Mesendoderm (in vitro differentiated cells): ENCODE measurements around the gene NES.

Experiments
- DNase-seq: peaks from one replicate; pipeline ENCODE4 v3.0.0; 2013
- H2AK5ac ChIP-seq: 2 replicates; pipeline ENCODE4 v1.6.1; 2013; ENCODE audit warnings: low read length, inconsistent platforms
- H2BK120ac ChIP-seq: 2 replicates; pipeline ENCODE4 v1.6.1; 2013; ENCODE audit warnings: low read depth, mild to moderate bottlenecking, low read length, moderate library complexity, mixed read lengths
- H2BK15ac ChIP-seq: replicated peaks from 2 replicates; pipeline ENCODE4 v1.6.1; 2013; ENCODE audit warnings: low read depth, mild to moderate bottlenecking, moderate library complexity
- H2BK5ac ChIP-seq: 2 replicates; pipeline ENCODE4 v1.6.1; 2013; ENCODE audit warnings: low read length, inconsistent platforms
- H3K18ac ChIP-seq: 2 replicates; pipeline ENCODE4 v1.6.1; 2013; ENCODE audit warnings: mild to moderate bottlenecking, low read length, mixed read lengths
- H3K23ac ChIP-seq: one replicate; pipeline ENCODE4 v1.6.1; 2013; ENCODE audit warnings: low read length
- H3K27ac ChIP-seq: 2 replicates; pipeline ENCODE4 v1.5.1; 2013; ENCODE audit warnings: low read depth, mild to moderate bottlenecking, inconsistent platforms, low read length, moderate library complexity
- H3K27me3 ChIP-seq: 2 replicates; pipeline ENCODE4 v1.6.1; 2013; ENCODE audit warnings: low read length, control low read depth, mild to moderate bottlenecking, inconsistent platforms; ENCODE audit not compliant: insufficient read depth, poor library complexity
- H3K36me3 ChIP-seq: 2 replicates; pipeline ENCODE4 v1.6.1; 2013; ENCODE audit warnings: low read length, inconsistent platforms; ENCODE audit not compliant: control insufficient read depth, insufficient read depth
- H3K4ac ChIP-seq: one replicate; pipeline ENCODE4 v1.6.1; 2013; ENCODE audit warnings: low read depth, mild to moderate bottlenecking, low read length, moderate library complexity
- H3K4me1 ChIP-seq: 2 replicates; pipeline ENCODE4 v1.6.1; 2013; ENCODE audit warnings: low read depth, low read length, inconsistent platforms; ENCODE audit not compliant: control insufficient read depth
- H3K4me2 ChIP-seq: 2 replicates; pipeline ENCODE4 v1.6.1; 2013; ENCODE audit warnings: low read length
- H3K4me3 ChIP-seq: 2 replicates; pipeline ENCODE4 v1.5.1; 2013; ENCODE audit warnings: mild to moderate bottlenecking, low read length
- H3K56ac ChIP-seq: one replicate; pipeline ENCODE4 v1.6.1; 2013; ENCODE audit warnings: low read length
- H3K79me1 ChIP-seq: 2 replicates; pipeline ENCODE4 v1.6.1; 2013; ENCODE audit warnings: low read length, inconsistent platforms
- H3K79me2 ChIP-seq: 2 replicates; pipeline ENCODE4 v1.6.1; 2013; ENCODE audit warnings: mild to moderate bottlenecking, low read length; ENCODE audit not compliant: control insufficient read depth, insufficient read depth
- H3K9ac ChIP-seq: 2 replicates; pipeline ENCODE4 v1.6.1; 2013; ENCODE audit warnings: low read length, inconsistent platforms
- H4K5ac ChIP-seq: one replicate; pipeline ENCODE4 v1.6.1; 2013; ENCODE audit warnings: low read length
- H4K8ac ChIP-seq: one replicate; pipeline ENCODE4 v1.6.1; 2013; ENCODE audit warnings: low read depth, mild to moderate bottlenecking, control low read depth, low read length, moderate library complexity
- WGBS: extraction: QIAGEN DNeasy Blood & Tissue Kit; methylation state at CpG from one replicate; pipeline ENCODE4 v1.1.7; 2013; ENCODE audit warnings: low lambda C conversion rate, missing lambda C conversion rate; ENCODE audit not compliant: insufficient coverage; ENCODE audit errors: extremely low coverage; 5-methylcytosine and 5-hydroxymethylcytosine counted together

NES gene

GRCh38 chr1:156652992-156653355 is 24.2 kb downstream of the NES start:
- WGBS = no CpG with 5 or more reads among the region's 9 CpGs
- no peaks in the 10 kb centered on the region for H3K79me1 ChIP-seq
- H3K27me3 ChIP-seq = peaks cover 7% of the 10 kb centered on the region

GRCh38 chr1:156652131-156652991 is 24.8 kb downstream of the NES start:
- Histone ChIP-seq H3K27ac (no peak overlapping the region), H2BK15ac (no peak overlapping the region), H3K18ac (no peak overlapping the region), H3K27me3 (peaks cover 12% of the 10 kb centered on the region), H3K56ac (no peak overlapping the region), H2BK5ac (no peak overlapping the region), H3K4me2 (no peak overlapping the region), H3K4me1 (peaks cover 2% of the 10 kb centered on the region), H3K9ac (no peak overlapping the region), H3K36me3 (no peaks in the 10 kb centered on the region), H3K4me3 (no peak overlapping the region), H3K23ac (no peak overlapping the region), H4K5ac (no peak overlapping the region), H3K79me1 (no peaks in the 10 kb centered on the region), H4K8ac (no peak overlapping the region), H3K4ac (no peak overlapping the region), H2BK120ac (no peak overlapping the region), H3K79me2 (no peaks in the 10 kb centered on the region), H2AK5ac (no peak overlapping the region)
- WGBS = no CpG with 5 or more reads among the region's 16 CpGs
- peak; percentile 72 for DNase-seq

More at GRCh38 chr1:156652992-156653355, 24.2 kb downstream of the NES start:
- Histone ChIP-seq H3K4me2 (no peak overlapping the region), H3K79me2 (no peaks in the 10 kb centered on the region), H2AK5ac (no peak overlapping the region), H3K9ac (no peak overlapping the region), H3K36me3 (no peaks in the 10 kb centered on the region), H3K4me3 (no peak overlapping the region), H3K18ac (no peak overlapping the region), H4K5ac (no peak overlapping the region), H3K4ac (no peak overlapping the region), H4K8ac (no peak overlapping the region), H3K23ac (no peak overlapping the region), H2BK15ac (no peak overlapping the region), H2BK120ac (no peak overlapping the region), H3K27ac (no peak overlapping the region), H3K56ac (no peak overlapping the region), H2BK5ac (no peak overlapping the region), H3K4me1 (peaks cover 2% of the 10 kb centered on the region)
- no peak for DNase-seq

- Histone ChIP-seq H2BK15ac (no peak overlapping the region), H3K79me2 (no peaks in the 10 kb centered on the region), H3K23ac (no peak overlapping the region), H3K56ac (no peak overlapping the region), H3K79me1 (no peaks in the 10 kb centered on the region), H3K4ac (no peak overlapping the region), H3K9ac (no peak overlapping the region), H3K27ac (no peak overlapping the region), H2BK120ac (no peak overlapping the region), H3K27me3 (peaks cover 24% of the 10 kb centered on the region), H4K5ac (no peak overlapping the region), H3K36me3 (no peaks in the 10 kb centered on the region), H2AK5ac (no peak overlapping the region), H3K4me1 (no peaks in the 10 kb centered on the region), H2BK5ac (no peak overlapping the region), H3K18ac (no peak overlapping the region), H3K4me2 (no peak overlapping the region), H4K8ac (no peak overlapping the region), H3K4me3 (no peak overlapping the region)
- DNase-seq = peak; percentile 84
- WGBS = no CpG with 5 or more reads among the region's 2 CpGs
Measured at GRCh38 chr1:156648951-156649350, 28.3 kb downstream of the NES start.

- WGBS = no CpG with 5 or more reads among the region's 10 CpGs
- Histone ChIP-seq H3K23ac (no peak overlapping the region), H3K36me3 (no peaks in the 10 kb centered on the region), H3K27ac (no peak overlapping the region), H3K56ac (no peak overlapping the region), H3K18ac (no peak overlapping the region), H4K8ac (no peak overlapping the region), H3K4me1 (no peaks in the 10 kb centered on the region), H2BK15ac (no peak overlapping the region), H3K79me1 (no peaks in the 10 kb centered on the region), H2AK5ac (no peak overlapping the region), H3K4ac (no peak overlapping the region), H3K79me2 (no peaks in the 10 kb centered on the region), H3K27me3 (peaks cover 24% of the 10 kb centered on the region), H2BK5ac (no peak overlapping the region), H3K4me2 (no peak overlapping the region), H2BK120ac (no peak overlapping the region), H3K9ac (no peak overlapping the region), H4K5ac (no peak overlapping the region), H3K4me3 (no peak overlapping the region)
- no peak for DNase-seq
Measured at GRCh38 chr1:156648496-156648895, 28.7 kb downstream of the NES start.

- no peak overlapping the region for H3K18ac ChIP-seq
- H3K4ac ChIP-seq = no peak overlapping the region
- no peak overlapping the region for H2BK120ac ChIP-seq
- H3K9ac ChIP-seq = no peak overlapping the region
- WGBS = no CpG with 5 or more reads among the region's 10 CpGs
- H3K56ac ChIP-seq = no peak overlapping the region
- H3K4me1 ChIP-seq = peaks cover 3% of the 10 kb centered on the region
- H4K8ac ChIP-seq = no peak overlapping the region
- no peak overlapping the region for H3K23ac ChIP-seq
- H3K4me3 ChIP-seq = no peak overlapping the region
- H3K79me1 ChIP-seq = no peaks in the 10 kb centered on the region
- DNase-seq = no peak
- H3K79me2 ChIP-seq = no peaks in the 10 kb centered on the region
- no peak overlapping the region for H2AK5ac ChIP-seq
- no peak overlapping the region for H2BK15ac ChIP-seq
- no peak overlapping the region for H3K27ac ChIP-seq
- H3K36me3 ChIP-seq = no peaks in the 10 kb centered on the region
- no peak overlapping the region for H2BK5ac ChIP-seq
- H4K5ac ChIP-seq = no peak overlapping the region
- H3K4me2 ChIP-seq = no peak overlapping the region
- H3K27me3 ChIP-seq = peaks cover 32% of the 10 kb centered on the region
Measured at GRCh38 chr1:156647351-156647750, 29.9 kb downstream of the NES start.
